GM21528 (cell line): ENCODE measurements around the gene WDR35.

Experiments
- ATAC-seq: cut with Tn5 transposase; IDR thresholded peaks from one replicate; pipeline ENCODE4 v1.9.1; 2021; ENCODE audit warnings: mild to moderate bottlenecking, moderate library complexity; ENCODE audit not compliant: unreplicated experiment, low FRiP score

WDR35 gene

DNA sequence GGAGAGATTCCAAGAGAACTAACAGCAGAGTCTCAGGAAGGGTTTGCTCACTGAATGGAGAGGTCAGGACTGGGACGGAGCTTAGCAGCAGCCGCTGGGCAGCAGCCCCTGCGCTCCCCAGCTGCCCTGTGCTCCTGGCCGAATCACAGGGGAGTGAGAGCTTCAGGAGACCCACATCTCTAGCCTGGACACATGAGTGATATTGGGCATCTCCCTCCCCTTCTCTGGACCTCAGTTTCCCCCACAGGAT lies 22.1 kb upstream of the WDR35 start:
- ATAC-seq: no peak

DNA sequence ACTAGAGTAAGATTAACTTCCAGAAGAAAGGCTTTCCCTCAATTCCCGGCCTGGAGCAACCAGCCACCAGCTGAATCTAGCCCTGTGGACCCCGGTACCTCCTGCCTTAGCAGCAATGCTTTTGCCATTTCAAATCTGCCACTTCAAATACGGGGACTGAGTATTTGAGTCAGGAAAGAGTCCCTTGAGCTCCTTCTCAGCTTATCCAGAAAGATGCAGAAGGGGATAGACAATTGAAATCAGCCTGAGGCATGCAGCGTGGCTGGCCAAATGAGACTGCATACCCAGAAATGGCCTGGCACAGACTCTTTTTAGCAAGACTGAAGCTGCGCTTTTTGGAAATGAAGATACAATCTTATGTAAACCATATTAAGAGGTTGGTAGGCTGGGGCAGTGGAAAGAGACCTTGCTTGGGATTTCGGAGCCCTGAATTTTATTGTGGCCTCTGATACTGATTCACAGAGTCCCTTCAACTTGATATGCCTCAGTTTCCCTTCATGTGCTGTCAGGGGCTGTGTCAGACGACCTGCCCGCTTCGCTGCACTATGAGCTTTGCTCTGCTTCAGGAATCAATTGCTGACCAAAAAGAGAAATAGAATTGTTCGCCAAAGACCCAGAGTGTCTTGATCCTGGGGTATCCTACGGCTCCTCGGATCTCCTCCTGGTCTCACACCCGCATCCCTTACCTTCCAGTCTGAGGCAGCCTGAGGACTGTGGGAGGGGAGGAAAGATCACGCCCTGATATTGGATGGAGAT lies 21.5 kb upstream of the WDR35 start:
- ATAC-seq: no peak

DNA sequence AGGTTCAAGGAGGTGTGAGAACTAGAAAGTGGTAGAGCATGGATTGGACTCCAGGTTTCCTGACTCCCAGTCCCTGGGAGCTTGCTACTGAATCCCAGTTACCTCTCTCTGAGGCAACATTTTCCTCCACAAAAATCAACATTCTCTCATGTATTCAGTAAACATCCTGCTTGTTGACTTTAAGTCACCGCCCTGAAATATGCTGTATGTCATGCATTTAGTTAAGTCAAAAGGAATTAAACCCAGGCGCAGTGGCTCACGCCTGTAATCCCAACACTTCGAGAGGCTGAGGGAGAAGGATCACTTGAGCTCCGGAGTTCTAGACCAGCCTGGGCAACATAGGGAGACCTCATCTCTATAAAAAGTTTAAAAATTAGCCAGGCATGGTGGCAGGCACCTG lies 18.8 kb upstream of the WDR35 start:
- no peak for ATAC-seq

DNA sequence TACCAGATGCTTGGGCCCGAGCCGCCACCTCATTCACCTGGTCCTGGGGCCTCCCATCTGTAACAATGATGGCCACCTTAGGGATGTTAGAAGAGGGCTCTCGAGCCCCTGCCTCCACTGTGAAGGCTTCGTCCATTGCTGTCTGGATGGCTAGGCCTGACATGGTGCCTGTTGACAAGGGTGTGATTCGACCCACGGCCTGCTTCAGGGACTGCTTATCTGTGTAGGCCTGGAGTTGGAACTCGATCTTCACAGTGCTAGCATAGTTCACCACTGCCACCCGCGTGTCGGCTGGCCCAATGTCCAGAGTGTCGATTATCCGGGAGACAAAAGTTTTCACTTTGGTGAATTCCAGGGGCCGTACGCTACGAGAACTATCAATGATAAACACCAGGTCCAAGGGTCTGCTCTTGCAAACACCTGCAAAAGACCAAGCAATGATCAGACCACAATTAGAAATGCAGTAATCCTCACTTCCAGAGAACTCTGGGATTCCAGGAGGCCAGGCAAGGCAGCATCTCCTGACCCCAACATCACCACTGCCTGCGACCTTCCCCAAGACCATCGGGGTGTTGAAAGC lies 16.1 kb upstream of the WDR35 start:
- no peak for ATAC-seq

DNA sequence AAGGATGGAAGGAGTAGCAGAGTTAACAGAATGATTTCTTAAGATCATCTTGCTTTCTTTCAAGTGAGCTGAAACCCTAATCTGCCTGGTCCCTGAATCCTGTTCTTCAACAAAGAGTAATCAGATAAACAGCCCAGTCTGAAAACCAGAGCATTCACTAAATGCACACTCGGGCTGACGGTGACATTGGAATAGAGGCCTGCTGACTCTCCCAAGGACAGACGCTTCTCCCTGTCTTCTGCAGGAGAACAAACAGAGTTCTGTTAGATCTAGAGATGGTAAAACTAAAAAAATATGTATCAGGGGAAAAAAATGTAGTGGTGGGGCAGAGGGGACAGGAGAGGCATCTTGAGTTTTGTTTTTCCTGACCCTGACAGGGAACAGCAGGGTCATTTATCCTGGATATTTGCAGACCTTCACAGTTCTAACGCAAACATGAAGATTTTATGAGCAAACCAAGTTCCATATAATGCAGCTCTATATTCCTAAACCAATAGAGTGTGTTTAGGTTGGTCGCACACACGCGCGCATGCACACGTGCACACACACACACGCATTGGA lies 15.2 kb upstream of the WDR35 start:
- no peak for ATAC-seq

DNA sequence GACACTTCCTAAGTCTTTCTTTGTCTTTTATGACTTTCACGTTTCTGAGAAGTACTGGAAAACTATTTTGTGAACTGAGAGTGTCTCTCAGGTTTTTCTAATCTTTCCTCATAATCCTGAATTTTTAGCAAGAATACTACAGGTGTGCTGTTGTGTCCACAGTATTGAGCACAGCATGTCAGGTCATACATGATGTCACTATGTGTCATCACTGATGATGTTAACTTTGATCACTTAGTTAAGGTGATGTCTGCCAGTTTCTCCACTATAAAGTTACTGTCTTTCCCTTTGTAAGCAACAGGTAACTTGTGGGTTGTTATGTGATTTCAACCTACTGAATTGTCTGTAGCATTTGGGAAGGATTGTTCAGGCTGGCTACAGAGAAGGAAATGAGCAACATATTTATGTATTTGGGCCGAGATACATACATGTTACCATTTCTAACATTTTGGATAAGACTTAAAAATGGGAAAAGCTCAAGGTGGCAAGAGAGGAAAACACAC lies 11.5 kb upstream of the WDR35 start:
- ATAC-seq: no peak

DNA sequence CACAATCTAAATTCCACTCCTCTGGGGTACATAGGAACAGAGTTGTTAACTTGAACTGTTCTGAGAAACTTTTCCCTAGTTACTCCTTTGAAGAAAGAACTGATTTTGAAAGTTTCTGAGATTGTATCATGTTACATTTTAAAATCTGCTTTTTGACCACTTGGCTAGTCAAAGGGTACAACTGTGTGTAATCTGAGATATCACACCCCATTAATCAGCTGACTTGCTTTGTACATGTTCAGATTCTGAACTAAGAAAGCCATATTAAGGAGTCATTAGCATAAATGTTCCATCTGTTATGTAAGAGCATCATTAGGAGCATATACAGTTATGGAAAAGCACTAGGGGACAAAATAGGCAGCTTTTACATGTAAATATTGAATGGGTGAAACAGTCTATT lies 3.8 kb upstream of the WDR35 start:
- no peak for ATAC-seq

DNA sequence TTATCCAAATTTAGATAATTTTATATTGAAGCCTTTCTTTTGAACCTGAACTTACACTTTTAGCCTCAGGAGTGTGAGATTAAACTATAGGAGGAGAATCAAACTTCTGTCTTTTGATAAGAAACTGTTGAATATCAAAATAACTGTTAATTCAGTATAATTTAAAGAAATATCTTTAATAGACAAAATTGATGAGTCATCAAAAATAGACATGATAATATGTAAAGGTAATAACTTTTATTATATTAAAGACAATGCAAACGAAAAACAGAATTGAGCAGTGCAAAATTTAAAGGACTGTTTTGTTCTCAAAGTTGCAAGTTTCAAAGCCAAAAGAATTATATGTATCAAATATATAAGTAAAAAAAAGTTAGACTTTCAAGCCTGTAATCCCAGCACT lies 2.0 kb upstream of the WDR35 start:
- no peak for ATAC-seq

DNA sequence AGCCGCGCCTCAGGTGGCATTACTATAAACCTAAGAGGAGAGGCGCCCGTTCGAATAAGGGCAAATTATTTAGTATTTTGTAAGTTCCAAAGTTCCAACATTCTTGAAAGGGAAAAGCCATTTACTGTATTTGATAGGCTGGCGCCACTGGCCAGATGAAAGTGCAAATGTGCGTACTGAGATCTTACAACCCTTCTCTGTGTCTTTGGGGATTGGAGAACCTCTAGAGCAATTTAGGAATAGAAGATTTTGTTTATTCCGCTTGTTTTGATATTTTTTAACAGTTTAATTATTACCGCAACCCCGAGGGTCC lies 467 bp upstream of the WDR35 start:
- ATAC-seq: no peak

DNA sequence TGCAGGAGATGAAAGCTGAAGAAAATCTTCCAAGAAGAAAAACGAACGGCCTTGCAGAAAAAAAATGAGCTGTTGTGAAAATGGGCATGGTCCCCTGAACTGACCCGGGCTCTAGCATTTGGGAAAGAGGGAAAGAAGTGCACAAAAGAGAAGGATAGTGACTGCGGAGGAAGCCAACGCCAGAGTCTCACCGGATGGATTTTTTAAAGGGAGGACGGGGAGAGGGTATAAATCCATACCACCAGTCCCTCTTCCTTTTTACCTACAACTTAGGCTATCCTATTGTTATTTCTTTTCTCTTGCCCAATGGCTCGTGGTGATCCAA lies 601 bp downstream of the WDR35 start:
- ATAC-seq: no peak

DNA sequence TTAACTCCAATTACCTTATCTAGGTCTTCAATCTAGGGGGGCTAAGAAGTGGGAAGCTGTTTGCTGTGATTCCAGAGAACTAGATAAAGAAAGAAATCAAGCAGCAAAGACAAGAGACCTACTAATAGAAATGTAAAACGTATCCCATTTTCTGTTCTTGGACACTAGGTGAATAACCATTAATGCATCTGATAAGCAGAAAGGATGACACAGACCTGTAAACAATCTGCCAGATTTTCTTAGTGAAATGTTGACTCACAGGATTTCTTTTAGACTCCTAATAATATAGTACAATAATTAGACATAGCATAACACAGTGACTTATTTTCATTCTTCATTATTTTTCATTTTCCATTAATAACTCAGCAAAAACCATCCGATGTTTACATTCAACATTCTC lies 1.3 kb downstream of the WDR35 start:
- no peak for ATAC-seq

DNA sequence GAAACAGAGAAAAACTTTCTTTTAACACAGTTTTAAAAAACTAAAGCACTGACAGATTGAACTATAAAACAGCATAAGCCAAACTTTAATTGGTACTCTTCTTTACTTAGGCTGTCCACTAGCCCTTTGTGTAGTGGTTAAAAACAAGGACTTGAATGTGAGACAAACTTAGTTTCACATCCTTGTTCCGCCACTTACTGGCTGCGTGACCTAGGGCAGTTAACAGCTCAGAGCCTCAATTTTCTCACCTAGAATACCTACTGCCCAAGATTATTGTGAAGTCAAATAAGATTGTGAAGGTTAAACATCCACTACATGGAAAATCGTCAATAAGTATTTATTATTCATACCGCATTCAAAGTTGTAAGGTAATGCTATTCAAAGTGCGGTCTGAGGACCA lies 2.0 kb downstream of the WDR35 start:
- peak; percentile 63 for ATAC-seq

DNA sequence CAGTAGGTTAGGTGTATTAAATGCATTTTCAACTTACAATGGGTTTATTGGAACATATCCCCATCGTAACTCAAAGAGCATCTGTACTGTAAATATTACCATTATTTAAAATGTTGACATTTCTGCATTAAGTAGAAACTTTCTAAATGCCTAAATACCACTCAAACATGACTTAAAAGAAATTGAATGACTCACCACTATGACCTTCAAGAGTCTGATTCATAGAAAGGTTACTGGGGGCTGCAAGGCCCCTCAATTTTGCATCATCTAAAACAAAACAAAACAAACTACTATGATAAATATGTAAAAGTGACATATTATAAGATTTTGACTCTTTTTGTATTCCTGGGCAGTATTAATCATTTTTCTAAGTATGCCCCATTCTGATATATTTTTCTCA lies 7.6 kb downstream of the WDR35 start:
- no peak for ATAC-seq

DNA sequence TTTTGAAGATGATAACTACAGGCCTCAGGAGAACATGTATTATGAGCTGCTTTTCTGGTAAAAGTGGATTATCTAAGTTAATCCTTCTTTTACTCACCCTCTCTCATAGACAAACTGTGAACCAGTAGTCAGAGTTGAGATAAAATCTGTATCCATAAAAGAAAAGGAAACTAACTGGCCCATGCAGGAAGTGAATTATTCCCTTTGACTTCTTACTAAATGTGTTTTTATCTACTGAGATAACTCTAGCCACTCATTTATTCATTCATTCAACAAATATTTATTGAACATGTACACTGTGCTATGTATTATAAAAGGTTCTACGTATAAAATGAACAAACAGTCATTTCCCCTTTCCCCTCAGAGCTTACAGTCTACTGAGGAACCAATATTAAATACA lies 10.0 kb downstream of the WDR35 start:
- ATAC-seq: no peak

DNA sequence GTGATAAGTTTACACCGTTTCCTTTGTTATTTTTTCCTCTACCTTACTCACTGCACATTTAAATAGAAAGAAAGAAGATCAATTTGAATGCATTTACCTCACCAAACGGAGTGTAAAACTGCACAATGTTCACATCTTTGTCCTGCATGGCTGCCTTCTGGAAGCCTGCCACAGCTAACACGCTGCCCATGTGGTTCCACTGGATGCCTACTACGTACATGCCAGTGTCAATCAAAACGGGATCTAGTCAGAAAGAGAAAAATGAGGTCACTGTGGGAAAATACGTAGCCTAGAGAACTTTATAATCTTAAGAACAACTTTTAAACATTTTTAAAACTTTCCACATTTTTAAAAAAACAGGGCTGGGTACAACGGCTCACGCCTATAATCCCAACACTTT lies 16.4 kb downstream of the WDR35 start:
- no peak for ATAC-seq

DNA sequence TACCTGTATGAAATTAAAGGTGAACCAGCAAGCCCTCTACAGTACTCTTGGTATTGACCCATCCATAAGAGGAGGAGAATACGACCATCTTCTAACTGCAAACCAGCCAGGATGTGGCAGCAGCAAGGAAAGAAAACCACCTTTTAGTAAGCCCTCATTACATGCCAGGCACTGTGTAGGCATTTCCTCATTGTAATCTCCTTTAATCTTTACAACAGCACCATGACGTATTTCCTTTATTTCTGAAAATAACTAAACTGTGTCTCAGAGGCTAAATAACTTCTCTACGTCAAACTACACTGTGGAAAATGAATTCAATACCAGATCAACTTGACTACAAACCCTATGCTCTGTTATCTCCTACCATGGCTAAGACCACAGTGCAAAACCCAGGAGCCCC lies 18.2 kb downstream of the WDR35 start:
- ATAC-seq: no peak

DNA sequence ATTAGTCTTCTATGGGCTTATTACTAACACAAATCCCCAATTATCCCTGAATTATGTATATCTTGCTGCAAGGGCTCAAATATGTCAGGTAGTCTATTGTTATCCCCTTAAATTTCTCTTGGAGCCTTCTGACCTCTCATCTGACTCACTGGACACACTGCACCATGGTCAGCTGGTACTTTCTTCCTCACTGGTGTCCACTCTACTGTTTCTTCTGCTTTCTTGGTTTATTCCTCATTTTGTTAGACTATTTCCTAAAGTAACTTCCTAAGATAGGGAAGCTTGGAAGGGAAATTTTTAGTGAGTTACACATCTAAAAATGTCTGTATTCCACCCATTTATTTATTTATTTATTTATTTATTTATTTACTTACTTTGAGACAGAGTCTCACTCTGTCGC lies 26.5 kb downstream of the WDR35 start:
- no peak for ATAC-seq

DNA sequence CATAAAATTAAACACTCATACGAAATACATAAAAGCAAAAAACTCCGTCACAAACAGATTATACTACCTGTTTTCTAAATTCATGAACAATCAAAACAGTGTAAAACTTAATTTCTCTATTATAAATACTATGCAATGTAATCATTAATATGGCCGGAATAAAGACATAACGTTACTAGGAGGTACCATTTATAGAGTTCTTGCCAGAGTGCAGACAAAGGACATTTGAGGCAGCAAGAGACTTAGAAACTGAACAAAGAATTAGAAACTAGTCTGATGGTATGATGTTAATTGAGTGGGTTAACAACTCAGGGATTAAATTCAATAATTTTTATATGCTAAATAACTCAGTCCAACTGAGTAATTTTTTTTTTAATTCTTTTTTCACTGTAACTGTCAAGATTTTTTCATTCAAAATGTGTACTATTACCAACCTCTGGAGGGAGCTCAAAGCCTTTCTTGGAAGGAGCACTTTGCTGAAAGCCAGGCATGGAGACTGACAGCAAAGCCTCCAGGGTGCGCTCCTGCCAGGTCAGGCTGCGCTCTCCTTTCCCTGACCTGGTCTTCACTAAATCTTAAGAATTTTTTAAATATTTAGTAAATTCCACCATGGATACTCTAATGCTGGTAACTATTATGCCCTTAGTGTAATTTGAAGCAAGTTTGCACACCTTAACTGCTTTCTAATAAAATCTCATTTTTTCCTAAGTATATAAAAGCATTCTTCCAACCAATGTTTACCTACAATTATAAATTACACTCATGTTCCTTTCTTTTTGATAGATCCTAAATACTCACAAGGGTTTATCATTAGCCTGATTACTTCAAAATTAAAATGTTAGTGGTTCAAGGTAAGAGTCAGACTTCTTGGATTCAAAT lies 34.1 kb downstream of the WDR35 start:
- ATAC-seq: peak; percentile 80

DNA sequence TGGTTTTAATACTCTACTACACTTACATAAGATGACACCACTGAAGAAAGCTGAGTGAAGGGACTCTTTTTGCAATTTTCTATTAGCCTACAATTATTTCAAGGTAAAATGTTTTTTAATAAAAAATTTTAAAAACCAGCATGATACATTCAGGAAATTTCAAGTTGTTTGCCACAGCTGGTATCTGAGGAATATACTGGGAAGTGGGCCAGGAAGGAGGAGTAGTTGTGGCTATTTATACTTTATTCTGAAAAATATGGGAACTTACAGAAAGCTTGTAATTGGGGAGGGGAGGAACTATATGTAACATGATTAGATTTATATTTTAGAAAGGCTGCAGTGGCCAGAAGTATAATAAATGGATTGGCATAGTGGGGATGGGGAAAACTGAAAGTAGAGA lies 40.8 kb downstream of the WDR35 start:
- no peak for ATAC-seq

DNA sequence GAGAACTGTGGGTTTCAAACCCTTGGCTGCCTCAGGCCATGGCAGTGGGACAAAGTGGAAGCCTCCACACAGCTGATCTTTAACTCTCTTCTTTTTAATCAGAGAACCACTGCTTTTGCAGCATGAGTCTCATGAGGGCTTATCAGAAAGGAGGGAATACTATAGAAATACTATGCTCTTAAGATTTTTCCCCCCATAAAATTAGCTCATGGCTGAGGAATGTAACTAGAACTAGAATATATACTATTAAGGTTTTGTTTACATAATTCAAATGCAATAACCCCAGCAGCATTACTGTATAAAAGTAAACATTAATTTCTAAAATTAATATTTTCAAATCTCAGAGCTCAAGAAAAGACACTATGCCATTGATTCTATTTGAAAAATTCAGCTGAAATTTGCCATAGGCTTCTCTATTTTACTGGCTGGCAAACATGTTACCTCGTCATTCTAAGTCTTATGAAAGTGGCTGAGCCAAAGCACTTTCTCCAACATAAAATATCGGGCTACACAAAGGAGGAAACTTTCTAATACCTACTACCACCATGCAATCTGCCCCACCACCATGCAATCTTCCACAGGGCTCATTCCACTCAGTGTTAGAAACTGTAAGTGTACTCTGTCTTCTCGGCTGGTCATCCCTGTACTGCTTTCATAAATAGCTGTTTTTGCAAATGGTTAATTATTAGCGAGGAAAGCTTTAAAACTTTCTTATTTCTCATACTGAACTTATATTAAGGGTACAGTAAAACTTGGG lies 42.5 kb downstream of the WDR35 start:
- ATAC-seq: no peak

DNA sequence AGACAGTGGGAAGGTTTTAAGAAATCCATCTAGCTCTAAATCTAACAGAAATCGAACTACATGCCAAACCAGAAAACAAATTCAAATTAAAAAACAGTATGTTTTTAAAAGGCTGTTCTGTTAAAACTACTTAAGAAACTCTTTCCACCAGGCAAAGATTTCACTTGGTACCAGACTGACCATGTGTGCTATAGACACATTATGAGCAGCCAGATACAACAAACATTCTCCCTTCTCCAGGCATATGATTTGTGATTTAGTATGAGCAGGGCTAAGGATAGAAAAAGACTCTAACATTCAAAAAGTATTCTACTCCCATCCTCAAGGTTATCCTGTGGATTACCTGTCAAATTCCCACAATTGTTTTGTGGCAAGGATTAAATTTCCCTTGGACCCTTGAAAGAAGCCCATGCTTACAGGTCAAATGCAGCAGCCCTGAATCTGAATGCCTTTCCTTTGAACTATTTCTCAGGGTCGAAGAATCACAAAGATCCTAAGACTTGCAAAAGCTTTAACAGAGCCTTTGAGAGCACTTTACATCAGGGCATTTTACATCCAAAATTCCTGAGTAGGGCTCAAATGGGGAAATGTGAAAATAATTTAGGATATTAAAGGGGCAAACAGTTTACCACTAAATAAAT lies 45.6 kb downstream of the WDR35 start:
- no peak for ATAC-seq
